Kidney epithelial cell (primary cell): ENCODE data around the gene GRID1. TPM values are rescaled to one million over a fixed set of nuclear protein-coding genes. Genes with fewer than 3 reads are reported as not detected.

Experiments used
- DNase-seq: peaks from one replicate; pipeline ENCODE4 v3.0.0-alpha.2; 2010; ENCODE audit warnings: low read depth
- H3K27me3 ChIP-seq: 2 replicates; pipeline ENCODE4 v1.6.0; 2011; ENCODE audit warnings: low read length; ENCODE audit not compliant: control insufficient read depth, insufficient read depth
- H3K36me3 ChIP-seq: 2 replicates; pipeline ENCODE4 v1.5.1; 2011; ENCODE audit warnings: low read length; ENCODE audit not compliant: control insufficient read depth, insufficient read depth
- H3K4me3 ChIP-seq: 2 replicates; pipeline ENCODE4 v1.5.1; 2011; ENCODE audit warnings: low read depth, mild to moderate bottlenecking, control low read depth, low read length
- total RNA-seq: library from RNA; depleted of rRNA; stranded (reverse); fragments of >200 nt; gene quantifications from 2 replicates; pipeline ENCODE4 v1.2.3, GENCODE V29; 2015
- TF ChIP-seq, protein P1 (sequence below): IDR thresholded peaks from 2 replicates; pipeline ENCODE4 v1.5.1; 2011; ENCODE audit warnings: mild to moderate bottlenecking, moderate library complexity, low read length, control low read depth, inconsistent platforms; ENCODE audit not compliant: insufficient read depth, poor library complexity, severe bottlenecking

The GRID1 gene
- total RNA-seq, 1 donor from 2014 or later: 0.33 TPM

DNA sequence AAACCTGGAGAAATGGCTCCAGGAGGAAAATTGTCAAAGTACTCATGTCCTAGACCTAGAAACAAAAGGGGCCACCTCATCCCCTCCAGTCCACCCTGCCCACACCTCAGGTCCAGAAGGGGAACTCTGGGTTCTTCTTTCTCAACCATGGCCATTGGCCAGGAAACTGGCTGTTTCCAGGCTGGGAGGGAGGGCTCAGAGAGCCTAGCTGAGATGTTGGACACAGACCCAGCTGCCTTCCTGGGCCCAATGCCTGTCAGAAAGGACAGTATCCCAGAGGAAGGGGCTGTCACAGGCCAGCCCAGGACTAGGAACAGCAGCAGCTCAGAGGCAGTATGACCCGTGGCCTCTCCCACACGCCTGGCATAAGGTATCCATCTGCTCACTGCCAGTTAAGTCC, 9.6 kb downstream of the GRID1 start:
- TF ChIP-seq, protein P1, sequence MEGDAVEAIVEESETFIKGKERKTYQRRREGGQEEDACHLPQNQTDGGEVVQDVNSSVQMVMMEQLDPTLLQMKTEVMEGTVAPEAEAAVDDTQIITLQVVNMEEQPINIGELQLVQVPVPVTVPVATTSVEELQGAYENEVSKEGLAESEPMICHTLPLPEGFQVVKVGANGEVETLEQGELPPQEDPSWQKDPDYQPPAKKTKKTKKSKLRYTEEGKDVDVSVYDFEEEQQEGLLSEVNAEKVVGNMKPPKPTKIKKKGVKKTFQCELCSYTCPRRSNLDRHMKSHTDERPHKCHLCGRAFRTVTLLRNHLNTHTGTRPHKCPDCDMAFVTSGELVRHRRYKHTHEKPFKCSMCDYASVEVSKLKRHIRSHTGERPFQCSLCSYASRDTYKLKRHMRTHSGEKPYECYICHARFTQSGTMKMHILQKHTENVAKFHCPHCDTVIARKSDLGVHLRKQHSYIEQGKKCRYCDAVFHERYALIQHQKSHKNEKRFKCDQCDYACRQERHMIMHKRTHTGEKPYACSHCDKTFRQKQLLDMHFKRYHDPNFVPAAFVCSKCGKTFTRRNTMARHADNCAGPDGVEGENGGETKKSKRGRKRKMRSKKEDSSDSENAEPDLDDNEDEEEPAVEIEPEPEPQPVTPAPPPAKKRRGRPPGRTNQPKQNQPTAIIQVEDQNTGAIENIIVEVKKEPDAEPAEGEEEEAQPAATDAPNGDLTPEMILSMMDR: no peak
- Histone ChIP-seq H3K27me3 (peaks cover 9% of the 10 kb centered on the region), H3K4me3 (no peak overlapping the region), H3K36me3 (no peaks in the 10 kb centered on the region)
- no peak for DNase-seq

- H3K36me3 ChIP-seq: no peaks in the 10 kb centered on the region
- DNase-seq: no peak
- H3K27me3 ChIP-seq: peaks cover 5% of the 10 kb centered on the region
- TF ChIP-seq, protein P1: no peak
- H3K4me3 ChIP-seq: no peak overlapping the region
These were observed 10.3 kb downstream of the GRID1 start for GRCh38 chr10:86356296-86356695.

DNA sequence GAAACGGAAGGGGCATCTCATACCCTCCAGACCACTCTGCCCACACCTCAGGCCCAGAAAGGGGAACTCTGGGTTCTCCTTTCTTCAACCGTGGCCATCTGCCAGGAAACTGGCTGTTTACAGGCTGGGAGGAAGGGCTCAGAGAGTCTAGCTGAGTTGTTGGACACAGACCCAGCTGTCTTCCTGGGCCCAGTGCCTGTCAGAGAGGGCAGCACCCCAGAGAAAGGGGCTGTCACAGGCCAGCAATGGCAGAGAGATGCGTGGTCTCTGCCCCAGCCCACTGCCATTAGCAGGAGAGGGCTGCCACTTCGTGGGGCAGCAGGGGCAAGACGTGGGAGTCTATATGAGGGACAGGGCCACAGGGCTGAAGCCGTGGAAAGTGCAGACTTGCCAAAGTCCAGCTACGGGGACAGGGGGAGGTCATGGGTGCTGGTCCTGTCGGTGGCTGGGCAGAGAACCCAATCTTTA, 11.0 kb downstream of the GRID1 start:
- no peak overlapping the region for H3K4me3 ChIP-seq
- TF ChIP-seq, protein P1: no peak
- no peak for DNase-seq
- peaks cover 3% of the 10 kb centered on the region for H3K27me3 ChIP-seq
- no peaks in the 10 kb centered on the region for H3K36me3 ChIP-seq

GRCh38 chr10:86354761-86355540, 11.6 kb downstream of the GRID1 start:
- Histone ChIP-seq H3K27me3 (peaks cover 3% of the 10 kb centered on the region), H3K36me3 (no peaks in the 10 kb centered on the region), H3K4me3 (no peak overlapping the region)
- DNase-seq: no peak
- TF ChIP-seq, protein P1: no peak

- Histone ChIP-seq H3K4me3 (no peak overlapping the region), H3K36me3 (no peaks in the 10 kb centered on the region), H3K27me3 (peaks cover 3% of the 10 kb centered on the region)
- no peak for DNase-seq
- TF ChIP-seq, protein P1: no peak
These were observed 12.8 kb downstream of the GRID1 start for GRCh38 chr10:86353506-86354485.
